ENCODE measurements around the gene E2F3.

Gene E2F3

DNA sequence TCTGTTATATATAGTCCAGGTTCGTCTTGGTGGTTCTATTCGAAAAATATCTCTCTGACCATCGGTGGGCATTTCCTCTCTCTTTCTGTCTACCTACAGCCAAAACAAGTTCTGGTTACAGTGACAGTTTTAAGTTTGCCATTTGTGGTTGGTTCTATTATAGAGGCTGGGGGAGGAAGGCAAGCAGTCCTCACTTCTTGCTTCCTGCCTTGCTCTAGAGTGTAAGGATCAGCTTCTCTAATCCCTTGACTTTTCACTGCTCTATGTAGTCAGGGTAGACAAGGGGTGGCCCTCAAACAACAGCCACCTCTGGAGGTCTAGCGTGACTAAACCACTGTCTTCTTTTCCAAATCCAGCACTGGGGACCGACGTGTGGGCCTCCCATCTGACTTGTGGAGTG is 16.1 kb downstream of the E2F3 start:
- TF ChIP-seq YY1 (IDR thresholded peaks at IDR 0.05; ENCODE audit: insufficient read depth, insufficient read length) = no peak
- no peak for TF ChIP-seq ZNF274 (IDR thresholded peaks at IDR 0.05; ENCODE audit: low read depth, low read length)
- TF ChIP-seq SUZ12 (IDR thresholded peaks at IDR 0.05; ENCODE audit: extremely low read depth, insufficient read depth, insufficient read length) = no peak
- Histone ChIP-seq H3K4me1 (ENCODE audit: insufficient read depth, insufficient read length) (no peaks in the 10 kb centered on the region), H3K36me3 (ENCODE audit: insufficient read depth, insufficient read length, low read length) (peaks cover 42% of the 10 kb centered on the region), H3K9me3 (ENCODE audit: insufficient read depth, low read length) (no peaks in the 10 kb centered on the region), H3K27me3 (ENCODE audit: insufficient read depth, insufficient read length) (no peaks in the 10 kb centered on the region), H3K4me3 (ENCODE audit: insufficient read length, low read depth) (no peak overlapping the region), H3K9ac (ENCODE audit: insufficient read length, low read depth) (no peak overlapping the region)
- DNase-seq (ENCODE audit: low read depth, low spot score) = no peak

DNA sequence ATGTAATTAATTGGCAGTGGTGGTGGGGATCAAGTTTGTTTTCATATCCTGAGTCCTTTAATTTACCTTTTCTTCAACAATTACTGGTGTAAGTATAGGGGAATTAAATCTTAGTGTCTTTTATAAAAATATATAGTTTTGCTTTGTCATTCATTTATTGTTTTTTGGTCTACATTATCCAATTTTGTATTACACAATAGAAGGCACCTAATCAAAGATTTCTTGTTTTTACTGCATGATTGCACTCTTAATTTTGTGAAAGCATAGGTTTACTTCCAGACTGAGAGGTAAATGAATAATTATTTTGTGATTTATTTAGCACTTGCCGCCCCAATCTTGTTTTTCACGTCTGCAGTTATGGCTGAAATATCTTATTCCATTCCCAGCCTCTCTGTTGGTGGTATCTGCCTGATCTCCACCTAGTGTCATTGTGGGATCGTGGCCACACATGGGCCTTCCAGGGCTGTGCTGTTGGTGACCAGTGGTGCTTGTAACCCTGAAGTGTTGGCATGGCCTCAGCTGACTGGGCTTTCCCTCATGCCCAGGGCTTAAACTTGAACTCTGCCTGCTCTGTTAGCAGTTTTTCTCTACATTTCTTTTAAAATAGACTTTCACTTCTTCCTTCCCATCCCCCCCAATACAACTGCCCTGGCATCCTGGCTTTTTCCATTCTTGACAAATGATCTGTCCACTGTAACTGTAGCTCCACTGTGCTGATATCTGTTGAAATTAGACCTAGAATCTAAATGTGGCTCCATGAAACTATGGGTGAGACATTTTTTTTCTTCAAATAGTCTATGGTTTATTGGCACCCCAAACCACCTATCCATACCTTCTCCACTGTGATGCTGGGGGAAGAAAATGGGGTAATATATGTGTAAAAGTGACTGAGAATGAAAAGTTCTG is 24.8 kb downstream of the E2F3 start:
- peaks cover 29% of the 10 kb centered on the region for H3K36me3 ChIP-seq (ENCODE audit: insufficient read depth, insufficient read length, low read length)
- no peaks in the 10 kb centered on the region for H3K27me3 ChIP-seq (ENCODE audit: insufficient read depth, insufficient read length)
- no peak for DNase-seq (ENCODE audit: low read depth, low spot score)
- no peak overlapping the region for H3K9ac ChIP-seq (ENCODE audit: insufficient read length, low read depth)
- no peaks in the 10 kb centered on the region for H3K9me3 ChIP-seq (ENCODE audit: insufficient read depth, low read length)
- TF ChIP-seq SUZ12 (IDR thresholded peaks at IDR 0.05; ENCODE audit: extremely low read depth, insufficient read depth, insufficient read length) = no peak
- no peak for TF ChIP-seq ZNF274 (IDR thresholded peaks at IDR 0.05; ENCODE audit: low read depth, low read length)
- no peak for TF ChIP-seq YY1 (IDR thresholded peaks at IDR 0.05; ENCODE audit: insufficient read depth, insufficient read length)
- no peaks in the 10 kb centered on the region for H3K4me1 ChIP-seq (ENCODE audit: insufficient read depth, insufficient read length)
- H3K4me3 ChIP-seq (ENCODE audit: insufficient read length, low read depth) = no peak overlapping the region

GRCh38 chr6:20427856-20428255 is 26.2 kb downstream of the E2F3 start:
- no peaks in the 10 kb centered on the region for H3K4me1 ChIP-seq (ENCODE audit: insufficient read depth, insufficient read length)
- H3K9ac ChIP-seq (ENCODE audit: insufficient read length, low read depth) = no peak overlapping the region
- no peaks in the 10 kb centered on the region for H3K27me3 ChIP-seq (ENCODE audit: insufficient read depth, insufficient read length)
- no peaks in the 10 kb centered on the region for H3K9me3 ChIP-seq (ENCODE audit: insufficient read depth, low read length)
- no peak overlapping the region for H3K4me3 ChIP-seq (ENCODE audit: insufficient read length, low read depth)
- DNase-seq (ENCODE audit: low read depth, low spot score) = no peak
- no peak for TF ChIP-seq SUZ12 (IDR thresholded peaks at IDR 0.05; ENCODE audit: extremely low read depth, insufficient read depth, insufficient read length)
- TF ChIP-seq YY1 (IDR thresholded peaks at IDR 0.05; ENCODE audit: insufficient read depth, insufficient read length) = no peak
- TF ChIP-seq ZNF274 (IDR thresholded peaks at IDR 0.05; ENCODE audit: low read depth, low read length) = no peak
- H3K36me3 ChIP-seq (ENCODE audit: insufficient read depth, insufficient read length, low read length) = peaks cover 29% of the 10 kb centered on the region

GRCh38 chr6:20432692-20433091 is 31.0 kb downstream of the E2F3 start:
- Histone ChIP-seq H3K4me3 (ENCODE audit: insufficient read length, low read depth) (no peak overlapping the region), H3K4me1 (ENCODE audit: insufficient read depth, insufficient read length) (no peaks in the 10 kb centered on the region), H3K36me3 (ENCODE audit: insufficient read depth, insufficient read length, low read length) (peaks cover 36% of the 10 kb centered on the region), H3K9me3 (ENCODE audit: insufficient read depth, low read length) (no peaks in the 10 kb centered on the region), H3K9ac (ENCODE audit: insufficient read length, low read depth) (no peak overlapping the region), H3K27me3 (ENCODE audit: insufficient read depth, insufficient read length) (no peaks in the 10 kb centered on the region)
- DNase-seq (ENCODE audit: low read depth, low spot score) = no peak
- TF ChIP-seq YY1 (IDR thresholded peaks at IDR 0.05; ENCODE audit: insufficient read depth, insufficient read length) = no peak
- no peak for TF ChIP-seq SUZ12 (IDR thresholded peaks at IDR 0.05; ENCODE audit: extremely low read depth, insufficient read depth, insufficient read length)
- no peak for TF ChIP-seq ZNF274 (IDR thresholded peaks at IDR 0.05; ENCODE audit: low read depth, low read length)

GRCh38 chr6:20433321-20433720 is 31.6 kb downstream of the E2F3 start:
- TF ChIP-seq SUZ12 (IDR thresholded peaks at IDR 0.05; ENCODE audit: extremely low read depth, insufficient read depth, insufficient read length) (no peak), YY1 (IDR thresholded peaks at IDR 0.05; ENCODE audit: insufficient read depth, insufficient read length) (no peak), ZNF274 (IDR thresholded peaks at IDR 0.05; ENCODE audit: low read depth, low read length) (no peak)
- Histone ChIP-seq H3K9ac (ENCODE audit: insufficient read length, low read depth) (no peak overlapping the region), H3K27me3 (ENCODE audit: insufficient read depth, insufficient read length) (no peaks in the 10 kb centered on the region), H3K9me3 (ENCODE audit: insufficient read depth, low read length) (no peaks in the 10 kb centered on the region), H3K36me3 (ENCODE audit: insufficient read depth, insufficient read length, low read length) (peaks cover 35% of the 10 kb centered on the region), H3K4me1 (ENCODE audit: insufficient read depth, insufficient read length) (no peaks in the 10 kb centered on the region), H3K4me3 (ENCODE audit: insufficient read length, low read depth) (no peak overlapping the region)
- DNase-seq (ENCODE audit: low read depth, low spot score) = no peak

DNA sequence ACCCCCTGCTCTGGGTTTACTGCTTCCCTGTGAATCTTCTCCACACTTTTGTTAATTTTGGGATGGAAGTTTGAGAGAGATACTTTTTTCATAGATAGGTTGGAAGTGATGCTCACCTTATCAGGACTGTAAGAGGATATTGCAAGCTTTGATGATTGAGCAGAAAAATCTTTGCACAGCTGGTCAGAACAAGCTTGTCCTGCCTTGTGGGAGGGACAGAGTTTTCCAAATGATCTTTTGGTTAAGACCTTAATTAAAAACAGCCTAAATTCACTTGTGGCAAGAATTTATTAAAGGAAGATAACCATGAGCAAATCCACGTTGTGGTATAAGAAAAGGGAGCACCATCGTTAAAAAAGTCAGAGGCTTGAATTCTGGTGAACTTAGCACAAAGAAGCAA is 32.2 kb downstream of the E2F3 start:
- no peak overlapping the region for H3K4me3 ChIP-seq (ENCODE audit: insufficient read length, low read depth)
- TF ChIP-seq YY1 (IDR thresholded peaks at IDR 0.05; ENCODE audit: insufficient read depth, insufficient read length) = no peak
- no peak for TF ChIP-seq ZNF274 (IDR thresholded peaks at IDR 0.05; ENCODE audit: low read depth, low read length)
- TF ChIP-seq SUZ12 (IDR thresholded peaks at IDR 0.05; ENCODE audit: extremely low read depth, insufficient read depth, insufficient read length) = no peak
- H3K9me3 ChIP-seq (ENCODE audit: insufficient read depth, low read length) = no peaks in the 10 kb centered on the region
- H3K27me3 ChIP-seq (ENCODE audit: insufficient read depth, insufficient read length) = no peaks in the 10 kb centered on the region
- peaks cover 35% of the 10 kb centered on the region for H3K36me3 ChIP-seq (ENCODE audit: insufficient read depth, insufficient read length, low read length)
- DNase-seq (ENCODE audit: low read depth, low spot score) = no peak
- H3K9ac ChIP-seq (ENCODE audit: insufficient read length, low read depth) = no peak overlapping the region
- H3K4me1 ChIP-seq (ENCODE audit: insufficient read depth, insufficient read length) = no peaks in the 10 kb centered on the region

DNA sequence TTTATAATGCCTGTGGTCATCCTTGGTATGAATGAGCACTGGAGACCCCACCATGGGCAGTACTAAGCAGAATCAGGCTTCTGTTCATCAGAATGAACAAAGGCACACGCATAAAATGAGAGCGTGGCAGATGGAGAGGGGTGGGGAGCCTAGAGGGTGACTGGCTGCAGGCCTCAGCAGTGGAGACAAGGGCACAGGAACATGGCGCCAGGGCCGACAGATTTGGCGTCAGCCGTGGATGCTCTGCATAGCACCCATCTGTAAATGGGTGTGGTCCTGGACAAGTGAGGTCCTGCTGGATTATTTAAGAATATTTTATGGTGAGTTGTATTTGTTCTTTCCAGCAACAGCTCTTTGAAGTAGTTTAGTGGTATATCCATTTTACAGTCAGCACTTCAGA is 33.1 kb downstream of the E2F3 start:
- Histone ChIP-seq H3K9me3 (ENCODE audit: insufficient read depth, low read length) (no peaks in the 10 kb centered on the region), H3K4me1 (ENCODE audit: insufficient read depth, insufficient read length) (no peaks in the 10 kb centered on the region), H3K36me3 (ENCODE audit: insufficient read depth, insufficient read length, low read length) (peaks cover 42% of the 10 kb centered on the region), H3K4me3 (ENCODE audit: insufficient read length, low read depth) (no peak overlapping the region), H3K27me3 (ENCODE audit: insufficient read depth, insufficient read length) (no peaks in the 10 kb centered on the region), H3K9ac (ENCODE audit: insufficient read length, low read depth) (no peak overlapping the region)
- no peak for DNase-seq (ENCODE audit: low read depth, low spot score)
- TF ChIP-seq ZNF274 (IDR thresholded peaks at IDR 0.05; ENCODE audit: low read depth, low read length) = no peak
- no peak for TF ChIP-seq SUZ12 (IDR thresholded peaks at IDR 0.05; ENCODE audit: extremely low read depth, insufficient read depth, insufficient read length)
- no peak for TF ChIP-seq YY1 (IDR thresholded peaks at IDR 0.05; ENCODE audit: insufficient read depth, insufficient read length)
